Glutamatergic neuron (in vitro differentiated cells): ENCODE results near the gene LGALS3. TPM values are rescaled to one million over a fixed set of nuclear protein-coding genes. Genes with fewer than 3 reads are reported as not detected.

Experiments
- DNase-seq: peaks from one replicate; pipeline ENCODE4 v3.0.0; 2022
- H3K27ac Mint-ChIP-seq: one replicate; pipeline ENCODE4 v1.8.0; 2020; ENCODE audit warnings: mild to moderate bottlenecking, mixed read lengths, inconsistent platforms; ENCODE audit not compliant: unreplicated experiment
- H3K27me3 Mint-ChIP-seq: one replicate; pipeline ENCODE4 v1.8.0; 2020; ENCODE audit warnings: mild to moderate bottlenecking, moderate library complexity, mixed read lengths, inconsistent platforms; ENCODE audit not compliant: unreplicated experiment
- H3K36me3 Mint-ChIP-seq: one replicate; pipeline ENCODE4 v1.8.0; 2020; ENCODE audit warnings: mild to moderate bottlenecking, mixed read lengths, inconsistent platforms; ENCODE audit not compliant: unreplicated experiment
- H3K4me1 Mint-ChIP-seq: one replicate; pipeline ENCODE4 v1.8.0; 2020; ENCODE audit warnings: mild to moderate bottlenecking, low read depth, mixed read lengths, inconsistent platforms; ENCODE audit not compliant: unreplicated experiment
- H3K4me3 Mint-ChIP-seq: one replicate; pipeline ENCODE4 v1.8.0; 2020; ENCODE audit warnings: mild to moderate bottlenecking, mixed read lengths, inconsistent platforms; ENCODE audit not compliant: unreplicated experiment
- H3K9me3 Mint-ChIP-seq: one replicate; pipeline ENCODE4 v1.8.0; 2020; ENCODE audit warnings: mild to moderate bottlenecking, moderate library complexity, mixed read lengths, inconsistent platforms; ENCODE audit not compliant: unreplicated experiment
- total RNA-seq: library from RNA; stranded (reverse); fragmentation: NEBNext Ultra II Directional; extraction: Animal tissue kit (Norgen Biotek cat#: 25700); gene quantifications from one replicate; pipeline ENCODE4 v1.2.1, GENCODE V29; 2021; ENCODE audit not compliant: unreplicated experiment
- TF ChIP-seq, protein P1 (sequence below): fragments of 200-600 bp; sonication (generic); IDR thresholded peaks from one replicate; pipeline ENCODE4 v1.5.0; 2021; ENCODE audit not compliant: partially characterized antibody, unreplicated experiment

LGALS3 gene
- total RNA-seq, 1 donor from 2014 or later: not detected

- peaks cover 2% of the 10 kb centered on the region for H3K9me3 Mint-ChIP-seq
- DNase-seq: no peak
- H3K27me3 Mint-ChIP-seq: peaks cover 6% of the 10 kb centered on the region
- H3K4me3 Mint-ChIP-seq: no peak overlapping the region
- H3K27ac Mint-ChIP-seq: no peak overlapping the region
- H3K36me3 Mint-ChIP-seq: no peaks in the 10 kb centered on the region
- TF ChIP-seq, protein P1, sequence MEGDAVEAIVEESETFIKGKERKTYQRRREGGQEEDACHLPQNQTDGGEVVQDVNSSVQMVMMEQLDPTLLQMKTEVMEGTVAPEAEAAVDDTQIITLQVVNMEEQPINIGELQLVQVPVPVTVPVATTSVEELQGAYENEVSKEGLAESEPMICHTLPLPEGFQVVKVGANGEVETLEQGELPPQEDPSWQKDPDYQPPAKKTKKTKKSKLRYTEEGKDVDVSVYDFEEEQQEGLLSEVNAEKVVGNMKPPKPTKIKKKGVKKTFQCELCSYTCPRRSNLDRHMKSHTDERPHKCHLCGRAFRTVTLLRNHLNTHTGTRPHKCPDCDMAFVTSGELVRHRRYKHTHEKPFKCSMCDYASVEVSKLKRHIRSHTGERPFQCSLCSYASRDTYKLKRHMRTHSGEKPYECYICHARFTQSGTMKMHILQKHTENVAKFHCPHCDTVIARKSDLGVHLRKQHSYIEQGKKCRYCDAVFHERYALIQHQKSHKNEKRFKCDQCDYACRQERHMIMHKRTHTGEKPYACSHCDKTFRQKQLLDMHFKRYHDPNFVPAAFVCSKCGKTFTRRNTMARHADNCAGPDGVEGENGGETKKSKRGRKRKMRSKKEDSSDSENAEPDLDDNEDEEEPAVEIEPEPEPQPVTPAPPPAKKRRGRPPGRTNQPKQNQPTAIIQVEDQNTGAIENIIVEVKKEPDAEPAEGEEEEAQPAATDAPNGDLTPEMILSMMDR: no peak
- no peaks in the 10 kb centered on the region for H3K4me1 Mint-ChIP-seq
Measured at GRCh38 chr14:55120571-55121495, 8.2 kb upstream of the LGALS3 start.

DNA sequence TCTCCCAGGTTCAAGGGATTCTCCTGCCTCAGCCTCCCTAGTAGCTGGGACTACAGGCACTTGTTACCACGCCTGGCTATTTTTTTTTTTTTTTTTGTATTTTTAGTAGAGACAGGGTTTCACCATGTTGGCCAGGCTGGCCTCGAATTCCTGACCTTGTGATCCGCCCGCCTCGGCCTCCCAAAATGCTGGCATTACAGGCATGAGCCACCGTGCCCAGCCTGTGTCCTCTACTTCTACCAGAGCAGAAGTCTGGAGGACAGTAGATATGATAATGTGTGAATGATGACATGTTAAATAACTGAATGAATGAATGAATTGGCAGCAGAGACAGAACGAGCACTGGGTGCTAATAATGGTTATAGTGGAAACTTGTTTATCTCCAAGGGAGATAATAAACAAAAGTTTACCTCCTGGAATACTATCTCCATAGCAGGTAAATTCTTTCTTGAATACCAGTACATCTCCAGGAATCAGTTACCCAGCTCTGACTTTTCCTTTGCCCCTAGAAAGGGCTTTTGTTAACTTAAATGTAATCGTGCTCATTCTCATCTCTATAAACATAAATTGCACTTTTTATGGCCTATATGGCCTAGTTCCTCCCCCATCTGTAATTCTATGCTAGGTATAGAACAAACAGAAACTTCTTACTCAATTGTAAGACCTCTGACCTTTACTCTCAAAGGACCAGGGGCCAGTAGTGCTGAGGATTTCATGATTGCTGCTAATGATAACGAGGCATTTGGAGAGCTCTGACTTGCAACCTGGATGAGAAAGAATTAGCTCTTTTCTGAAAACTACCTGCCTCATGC is 7.2 kb upstream of the LGALS3 start:
- no peak overlapping the region for H3K27ac Mint-ChIP-seq
- peaks cover 6% of the 10 kb centered on the region for H3K27me3 Mint-ChIP-seq
- DNase-seq: no peak
- TF ChIP-seq, protein P1: no peak
- peaks cover 2% of the 10 kb centered on the region for H3K9me3 Mint-ChIP-seq
- no peaks in the 10 kb centered on the region for H3K36me3 Mint-ChIP-seq
- no peaks in the 10 kb centered on the region for H3K4me1 Mint-ChIP-seq
- no peak overlapping the region for H3K4me3 Mint-ChIP-seq

DNA sequence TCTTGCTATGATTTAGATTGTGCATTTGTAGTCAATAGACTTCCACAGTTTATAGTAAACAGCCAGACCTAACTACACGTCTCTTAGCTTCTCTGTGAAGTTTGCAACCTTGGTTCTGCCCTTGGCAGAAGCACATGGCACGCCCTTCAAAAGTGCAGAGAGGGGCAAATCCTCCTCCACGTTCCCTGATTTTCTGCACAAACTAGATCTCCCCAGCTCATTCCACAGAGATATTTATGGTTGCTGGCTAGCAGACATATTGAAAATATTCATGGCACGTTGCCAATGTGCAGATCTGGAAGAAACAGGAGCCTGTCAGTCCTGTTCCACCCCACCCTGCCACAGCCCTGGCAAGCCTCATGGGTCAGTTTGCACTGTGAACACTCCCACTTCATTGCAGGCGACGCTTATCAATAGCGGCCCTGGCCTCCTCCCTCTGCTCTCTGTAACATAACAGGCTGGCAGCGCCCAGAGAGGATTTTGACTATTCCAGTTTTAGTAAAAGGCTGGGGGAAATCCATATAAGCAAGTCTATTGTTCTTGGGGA is 6.5 kb upstream of the LGALS3 start:
- TF ChIP-seq, protein P1: no peak
- no peaks in the 10 kb centered on the region for H3K36me3 Mint-ChIP-seq
- peaks cover 6% of the 10 kb centered on the region for H3K27me3 Mint-ChIP-seq
- no peaks in the 10 kb centered on the region for H3K4me1 Mint-ChIP-seq
- peaks cover 2% of the 10 kb centered on the region for H3K9me3 Mint-ChIP-seq
- H3K4me3 Mint-ChIP-seq: no peak overlapping the region
- H3K27ac Mint-ChIP-seq: no peak overlapping the region
- no peak for DNase-seq

- Mint-ChIP-seq H3K4me3 (no peak overlapping the region), H3K4me1 (no peaks in the 10 kb centered on the region), H3K36me3 (no peaks in the 10 kb centered on the region), H3K27me3 (peaks cover 8% of the 10 kb centered on the region), H3K9me3 (peaks cover 2% of the 10 kb centered on the region), H3K27ac (no peak overlapping the region)
- TF ChIP-seq, protein P1: no peak
- DNase-seq: no peak
Measured at GRCh38 chr14:55123101-55123500, 6.0 kb upstream of the LGALS3 start.
